HG03469 (cell line): Measurements from ENCODE around the gene KANSL2.

Experiments used
- ATAC-seq: cut with Tn5 transposase; IDR thresholded peaks from one replicate; pipeline ENCODE4 v1.9.1; 2021; ENCODE audit warnings: mild to moderate bottlenecking, moderate library complexity, moderate number of reproducible peaks; ENCODE audit not compliant: unreplicated experiment

Gene KANSL2

GRCh38 chr12:48615681-48616080 lies 66.4 kb downstream of the KANSL2 start:
- no peak for ATAC-seq

- ATAC-seq, result no peak
These were observed 68.7 kb downstream of the KANSL2 start for GRCh38 chr12:48613321-48613720.
